ENCODE measurements around the gene GPR107.
A peak's percentile ranks its signal among the peaks of the same experiment; 100 is the strongest.

Gene GPR107

GRCh38 chr9:130028493-130029222, 25.0 kb upstream of the GPR107 start:
- no peak for DNase-seq

- peak; percentile 37 for DNase-seq
These were observed 24.3 kb upstream of the GPR107 start for GRCh38 chr9:130029223-130029973.

- no peak for DNase-seq
These were observed 23.0 kb upstream of the GPR107 start for GRCh38 chr9:130030651-130031127.

GRCh38 chr9:130034570-130034969, 19.1 kb upstream of the GPR107 start:
- DNase-seq: no peak

GRCh38 chr9:130036099-130036498, 17.6 kb upstream of the GPR107 start:
- DNase-seq: no peak

GRCh38 chr9:130039528-130040147, 14.1 kb upstream of the GPR107 start:
- no peak for DNase-seq

- DNase-seq: no peak
These were observed 12.6 kb upstream of the GPR107 start for GRCh38 chr9:130040984-130041647.

- DNase-seq: no peak
These were observed 11.9 kb upstream of the GPR107 start for GRCh38 chr9:130041648-130042405.

- DNase-seq: no peak
These were observed 11.3 kb upstream of the GPR107 start for GRCh38 chr9:130042406-130042884.

- DNase-seq: peak; percentile 82
These were observed 10.6 kb upstream of the GPR107 start, which contains the start of gene FNBP1 for GRCh38 chr9:130042885-130043653. Gene FNBP1, minus strand, starts transcription at chr9:130043189. Its CDS starts 214 bp downstream, at chr9:130042975.

- no peak for DNase-seq
These were observed 9.8 kb upstream of the GPR107 start for GRCh38 chr9:130043654-130044623.

- DNase-seq: no peak
These were observed 7.8 kb upstream of the GPR107 start for GRCh38 chr9:130045725-130046450.

- DNase-seq: no peak
These were observed 4.1 kb upstream of the GPR107 start for GRCh38 chr9:130049431-130050210.

- DNase-seq: no peak
These were observed 3.2 kb upstream of the GPR107 start for GRCh38 chr9:130050462-130050861.

- DNase-seq: no peak
These were observed 1.9 kb upstream of the GPR107 start for GRCh38 chr9:130051855-130052254.

- no peak for DNase-seq
These were observed 600 bp upstream of the GPR107 start for GRCh38 chr9:130053109-130053503.

GRCh38 chr9:130054325-130054786, 650 bp downstream of the GPR107 start:
- DNase-seq: no peak

- DNase-seq: no peak
These were observed 1.1 kb downstream of the GPR107 start for GRCh38 chr9:130054820-130055219.
